Measurements from ENCODE around the gene LRSAM1.

The LRSAM1 gene

GRCh38 chr9:127428348-127428747 is 23.0 kb upstream of the LRSAM1 start:
- no peak for DNase-seq

GRCh38 chr9:127430415-127430814 is 20.9 kb upstream of the LRSAM1 start:
- no peak for DNase-seq

GRCh38 chr9:127437497-127438264 is 13.6 kb upstream of the LRSAM1 start:
- no peak for DNase-seq

GRCh38 chr9:127438394-127438793 is 12.9 kb upstream of the LRSAM1 start:
- DNase-seq = no peak

GRCh38 chr9:127444283-127444920 is 6.9 kb upstream of the LRSAM1 start:
- DNase-seq = no peak

- DNase-seq = no peak
Observed at GRCh38 chr9:127444921-127445850, 6.1 kb upstream of the LRSAM1 start.

- no peak for DNase-seq
Observed at GRCh38 chr9:127445851-127446712, 5.2 kb upstream of the LRSAM1 start.

GRCh38 chr9:127446713-127447415 is 4.4 kb upstream of the LRSAM1 start:
- DNase-seq = no peak

GRCh38 chr9:127447416-127448111 is 3.7 kb upstream of the LRSAM1 start:
- DNase-seq = no peak

GRCh38 chr9:127448112-127448805 is 3.1 kb upstream of the LRSAM1 start:
- DNase-seq = no peak

- no peak for DNase-seq
Observed at GRCh38 chr9:127449332-127449966, 1.9 kb upstream of the LRSAM1 start.

GRCh38 chr9:127450243-127450760 is 1.0 kb upstream of the LRSAM1 start:
- no peak for DNase-seq

- DNase-seq = no peak
Observed at GRCh38 chr9:127451608-127451857, 223 bp downstream of the LRSAM1 start.

- peak; percentile 59 for DNase-seq
Observed at GRCh38 chr9:127451858-127452656, 747 bp downstream of the LRSAM1 start.

GRCh38 chr9:127452691-127453090 is 1.4 kb downstream of the LRSAM1 start:
- no peak for DNase-seq

- peak; percentile 41 for DNase-seq
Observed at GRCh38 chr9:127455324-127455992, 4.1 kb downstream of the LRSAM1 start.

GRCh38 chr9:127457191-127457878 is 6.0 kb downstream of the LRSAM1 start:
- DNase-seq = no peak

GRCh38 chr9:127458921-127459320 is 7.6 kb downstream of the LRSAM1 start:
- no peak for DNase-seq

Data from activated naive CD4-positive, alpha-beta T cell treated with anti-CD3 and anti-CD28 coated beads, Interleukin-2, amount 50 U/mL, for 16 hours (primary cell).